Left kidney (tissue), 2 donors: ENCODE data around the gene STK11IP. TPM values are rescaled to one million over a fixed set of nuclear protein-coding genes. Genes with fewer than 3 reads are reported as not detected.

ENCODE experiments used
- DNase-seq: peaks from one replicate; pipeline ENCODE4 v3.0.0-alpha.2; 2013
- polyA plus RNA-seq: library from polyadenylated mRNA; unstranded; fragments of 120-200 nt; gene quantifications from one replicate; pipeline ENCODE4 v1.2.1, GENCODE V29; 2013; ENCODE audit not compliant: insufficient read length

STK11IP gene
- polyA plus RNA-seq, 1 donor: 31.2 TPM

DNA sequence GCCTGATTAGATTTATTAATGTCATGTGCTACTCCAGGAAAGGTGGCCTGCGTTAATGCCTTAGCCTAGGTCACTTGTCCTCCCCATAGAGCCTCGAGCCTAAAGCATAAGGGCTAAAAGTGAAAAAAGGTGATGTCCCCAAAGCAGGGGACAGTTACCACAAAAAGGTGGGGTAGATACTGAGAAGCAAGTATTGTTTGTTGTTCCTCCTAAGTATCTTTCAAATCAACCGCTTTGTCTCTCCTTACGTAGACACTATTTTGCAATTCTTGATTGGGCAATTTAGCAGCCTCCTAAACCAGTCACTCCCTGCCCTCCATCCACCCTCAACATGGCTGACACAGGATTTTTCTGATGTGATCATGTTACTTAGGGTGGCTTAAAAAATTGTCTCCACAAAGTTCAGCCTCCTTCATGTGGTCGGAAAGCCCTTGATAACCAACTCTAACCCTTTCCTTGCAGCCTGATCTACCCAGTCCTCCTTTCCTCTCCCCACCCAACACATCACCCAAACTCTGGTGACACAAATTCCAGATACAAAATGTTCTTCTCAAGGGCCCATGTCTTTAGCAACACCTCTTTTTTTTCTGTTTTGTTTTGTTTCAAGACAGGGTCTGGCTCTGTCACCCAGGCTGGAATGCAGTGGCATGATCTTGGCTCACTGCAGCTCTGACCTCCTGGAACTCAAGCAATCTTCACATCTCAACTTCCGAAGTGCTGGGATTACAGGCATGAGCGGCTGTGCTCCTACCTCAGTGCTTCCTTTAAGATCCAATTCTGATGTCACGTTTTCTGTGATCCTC, 18.6 kb upstream of the STK11IP start:
- DNase-seq: no peak

DNA sequence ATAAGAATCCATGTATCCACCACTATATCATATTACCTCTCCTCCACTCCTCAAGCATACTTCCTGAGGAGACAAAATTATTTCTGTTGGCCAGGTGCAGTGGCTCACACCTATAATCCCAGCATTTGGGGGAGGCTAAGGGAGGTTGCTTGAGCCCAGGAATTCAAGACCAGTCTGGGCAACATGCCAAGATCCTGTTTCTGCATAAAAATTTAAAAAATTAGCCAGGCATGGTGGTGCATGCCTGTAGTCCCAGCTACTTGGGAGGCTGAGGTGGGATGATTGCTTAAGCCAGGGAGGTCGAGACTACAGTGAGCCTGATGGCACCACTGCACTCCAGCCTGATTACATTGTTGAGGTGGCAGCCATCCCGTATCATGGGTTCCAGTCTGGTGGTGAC, 16.3 kb upstream of the STK11IP start:
- DNase-seq: no peak

DNA sequence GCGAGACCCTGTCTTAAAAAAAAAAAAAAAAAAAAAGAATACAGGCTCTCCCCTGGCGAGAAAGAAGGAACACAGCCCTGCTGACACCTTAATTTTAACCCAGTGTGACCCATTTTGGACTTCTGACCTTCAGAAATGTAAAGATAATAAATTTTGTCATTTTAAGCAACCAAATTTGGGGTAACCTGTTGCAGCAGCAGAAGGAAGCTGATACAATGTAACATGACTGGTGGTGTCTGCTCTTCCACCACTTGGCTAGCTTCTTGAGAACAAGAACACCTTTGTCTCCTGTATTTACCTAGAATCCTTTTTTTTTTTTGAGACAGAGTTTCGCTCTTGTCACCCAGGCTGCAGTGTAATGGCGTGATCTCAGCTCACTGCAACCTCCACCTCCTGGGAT, 6.6 kb upstream of the STK11IP start:
- no peak for DNase-seq

DNA sequence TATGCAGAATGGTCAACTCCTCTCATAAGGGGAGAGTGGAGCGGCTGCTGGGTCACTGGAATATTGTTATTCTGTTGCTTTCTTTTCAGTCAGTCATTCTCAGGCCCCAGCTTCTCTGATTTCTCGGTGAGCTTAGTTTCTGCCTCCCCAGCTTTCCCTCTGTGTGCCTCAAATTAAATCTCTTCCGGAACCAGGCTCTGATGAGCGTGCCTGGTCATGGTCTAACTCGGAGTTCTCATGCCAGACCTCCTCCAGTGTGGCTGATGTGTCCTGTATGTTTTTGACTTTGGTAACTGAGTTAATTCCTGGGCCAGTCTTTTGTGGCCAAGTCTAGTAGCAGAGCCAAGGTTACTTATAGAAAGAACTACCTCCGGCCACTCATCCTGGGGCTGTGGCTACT, 4.9 kb upstream of the STK11IP start:
- DNase-seq: no peak

DNA sequence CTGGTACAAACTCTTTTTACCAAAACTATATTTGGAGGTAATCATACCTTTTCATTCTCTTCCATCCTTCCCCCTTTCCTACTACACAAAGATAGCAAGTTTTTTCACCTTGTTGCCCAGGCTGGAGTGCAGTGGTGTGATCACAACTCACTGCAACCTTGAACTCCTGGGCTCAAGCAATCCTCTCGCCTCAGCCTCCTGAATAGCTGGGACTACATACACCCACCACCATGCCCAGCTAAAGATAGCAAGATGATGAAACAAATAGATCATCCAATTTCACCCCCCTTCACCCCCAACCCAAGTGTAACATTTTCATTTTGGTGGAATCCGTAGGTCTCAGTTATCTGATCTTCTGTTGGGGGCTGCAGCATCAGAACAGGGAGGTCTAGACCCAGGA, 4.5 kb upstream of the STK11IP start:
- DNase-seq: no peak

DNA sequence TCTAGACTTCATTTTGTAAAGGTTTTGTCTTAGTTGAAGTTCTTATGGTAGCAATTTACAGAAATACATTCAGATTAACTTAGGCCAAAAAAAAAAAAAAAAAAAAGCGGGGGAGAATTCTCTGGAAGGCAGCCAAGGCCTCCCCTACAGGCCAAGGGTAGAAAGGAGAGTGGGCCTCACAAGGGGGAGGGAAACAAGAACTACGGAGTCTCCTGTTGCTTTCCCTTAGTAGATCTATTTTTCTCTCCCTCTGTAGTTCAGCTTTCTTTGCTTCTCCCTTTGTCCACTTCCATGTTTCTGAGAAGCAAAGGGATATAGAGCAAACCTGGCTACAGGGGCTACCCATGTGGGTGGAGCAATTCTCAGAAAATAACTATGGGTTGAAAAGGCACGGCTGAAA, 2.4 kb upstream of the STK11IP start:
- DNase-seq: peak; percentile 73

DNA sequence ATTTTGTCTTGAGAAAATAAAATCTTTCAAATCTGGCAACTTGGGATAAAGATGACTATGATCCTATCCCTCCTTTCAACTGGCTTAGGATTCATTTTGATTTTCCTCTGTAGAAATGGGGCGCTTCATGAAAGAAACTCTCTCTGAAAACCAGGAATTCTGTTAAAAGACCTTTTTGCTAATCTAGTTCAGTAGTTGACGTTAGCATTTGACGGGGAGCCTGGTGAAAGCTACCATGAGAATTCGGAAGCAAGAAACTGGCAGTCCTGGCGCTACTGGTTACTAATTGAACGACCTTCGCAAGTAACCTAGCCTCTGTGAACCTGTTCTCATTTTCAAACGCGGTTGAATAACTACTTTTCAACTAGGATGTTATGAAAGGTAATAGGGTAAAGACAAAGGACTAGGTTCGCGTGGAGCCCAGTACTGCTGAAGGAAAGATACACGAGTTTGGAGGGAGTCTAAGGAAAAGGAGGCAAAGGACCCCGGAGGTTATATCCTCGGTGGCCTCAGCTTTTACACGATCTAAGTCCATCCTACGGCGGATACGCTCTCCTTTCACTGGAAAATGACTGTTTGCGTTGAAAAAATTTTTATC, 604 bp upstream of the STK11IP start:
- no peak for DNase-seq

DNA sequence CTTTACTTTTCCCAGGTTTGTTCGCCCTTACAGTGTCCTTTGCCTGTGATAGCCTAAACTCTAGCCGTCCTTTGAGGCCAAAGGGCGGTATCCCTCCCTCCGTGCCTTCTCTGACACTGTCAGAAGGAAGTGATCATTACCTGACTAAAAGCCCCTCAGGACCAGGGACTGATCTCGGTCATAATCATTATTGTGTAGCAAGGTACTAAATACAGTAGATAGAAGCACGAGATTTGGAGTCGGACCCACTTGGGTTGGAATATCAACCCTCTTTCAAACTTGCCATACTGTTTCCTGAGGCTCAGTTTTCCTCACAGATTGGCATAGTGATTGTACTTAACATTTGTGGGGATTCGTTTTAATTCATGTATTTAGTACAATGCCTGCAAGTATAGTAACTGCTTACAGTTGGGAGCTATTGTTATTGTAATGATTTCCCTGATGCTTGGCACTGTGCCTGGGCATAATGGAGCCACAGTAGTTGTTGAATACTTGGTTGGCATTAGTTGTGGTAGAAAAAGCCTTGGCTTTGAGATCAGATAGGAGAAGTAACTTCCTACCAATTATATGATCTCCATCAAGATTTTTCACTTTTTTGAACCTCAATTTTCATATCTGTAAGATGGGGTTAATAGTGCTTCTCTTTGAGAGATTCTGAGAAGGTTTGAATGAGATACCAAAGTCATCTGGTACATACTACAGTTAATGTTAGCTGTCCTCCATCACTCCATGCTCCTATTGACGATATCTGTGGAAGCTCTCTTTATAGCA, 836 bp downstream of the STK11IP start:
- no peak for DNase-seq

DNA sequence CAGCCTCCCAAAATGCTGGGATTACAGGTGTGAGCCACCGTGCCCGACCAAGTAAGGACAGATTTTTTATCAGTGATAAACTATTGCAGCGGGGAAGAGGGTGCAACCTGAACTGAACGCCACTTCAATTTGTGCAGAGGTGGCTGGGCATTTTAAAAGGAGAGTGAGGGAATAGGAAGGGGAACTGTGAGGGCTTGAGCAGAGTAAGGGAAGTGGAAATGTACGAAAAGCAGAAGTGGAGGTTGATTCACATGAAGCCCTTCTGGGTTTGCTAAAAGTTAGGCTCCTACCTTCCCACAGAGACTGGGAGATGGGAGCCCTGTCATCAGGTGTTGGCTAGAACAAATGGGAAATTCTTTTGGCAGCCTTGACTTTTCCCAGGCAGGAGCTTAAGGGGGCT, 6.1 kb downstream of the STK11IP start:
- DNase-seq: no peak

DNA sequence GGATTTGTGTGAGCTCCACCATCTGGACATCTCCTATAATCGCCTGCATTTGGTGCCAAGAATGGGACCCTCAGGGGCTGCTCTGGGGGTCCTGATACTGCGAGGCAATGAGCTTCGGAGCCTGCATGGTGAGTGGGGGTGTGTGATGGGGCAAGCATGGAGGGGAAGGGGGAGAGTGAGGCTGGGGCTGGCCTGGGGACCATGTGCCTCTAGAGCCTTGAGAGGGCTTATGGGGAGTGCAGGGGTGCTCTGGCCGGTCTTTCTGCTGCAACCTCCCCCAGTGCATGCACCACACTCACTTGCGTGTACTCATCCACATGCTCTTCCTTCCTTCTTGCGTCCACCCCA, 7.9 kb downstream of the STK11IP start:
- no peak for DNase-seq

DNA sequence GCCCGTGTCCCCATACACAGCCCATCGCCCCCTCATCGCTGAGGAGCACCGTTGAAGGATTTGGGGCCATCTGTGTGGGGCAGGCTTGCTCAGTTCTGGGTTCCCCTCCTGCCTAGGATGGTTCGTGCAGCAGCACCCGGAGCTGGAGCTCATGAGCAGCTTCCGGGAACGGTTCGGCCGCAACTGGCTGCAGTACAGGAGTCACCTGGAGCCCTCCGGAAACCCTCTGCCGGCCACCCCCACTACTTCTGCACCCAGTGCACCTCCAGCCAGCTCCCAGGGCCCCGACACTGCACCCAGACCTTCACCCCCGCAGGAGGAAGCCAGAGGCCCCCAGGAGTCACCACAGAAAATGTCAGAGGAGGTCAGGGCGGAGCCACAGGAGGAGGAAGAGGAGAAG, 10.3 kb downstream of the STK11IP start:
- DNase-seq: no peak

DNA sequence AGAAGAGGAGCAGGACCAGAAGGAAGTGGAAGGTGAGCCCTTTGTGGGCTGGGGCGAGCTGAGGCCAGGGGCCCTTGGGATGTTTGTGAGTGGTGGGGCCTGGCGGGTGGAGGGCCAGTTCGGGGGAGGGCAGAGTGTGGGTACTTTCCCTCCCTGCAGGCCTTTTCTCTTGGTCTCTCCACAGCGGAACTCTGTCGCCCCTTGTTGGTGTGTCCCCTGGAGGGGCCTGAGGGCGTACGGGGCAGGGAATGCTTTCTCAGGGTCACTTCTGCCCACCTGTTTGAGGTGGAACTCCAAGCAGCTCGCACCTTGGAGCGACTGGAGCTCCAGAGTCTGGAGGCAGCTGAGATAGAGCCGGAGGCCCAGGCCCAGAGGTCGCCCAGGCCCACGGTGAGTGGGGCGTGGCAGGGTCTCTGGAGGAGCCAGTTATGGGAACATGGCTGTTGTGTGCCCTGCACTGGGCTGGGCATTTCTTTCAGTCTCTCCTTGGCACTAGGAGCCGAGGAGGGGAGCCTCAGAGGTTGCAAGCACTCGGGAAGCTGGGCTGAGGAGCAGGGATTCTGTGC, 10.8 kb downstream of the STK11IP start:
- DNase-seq: no peak

DNA sequence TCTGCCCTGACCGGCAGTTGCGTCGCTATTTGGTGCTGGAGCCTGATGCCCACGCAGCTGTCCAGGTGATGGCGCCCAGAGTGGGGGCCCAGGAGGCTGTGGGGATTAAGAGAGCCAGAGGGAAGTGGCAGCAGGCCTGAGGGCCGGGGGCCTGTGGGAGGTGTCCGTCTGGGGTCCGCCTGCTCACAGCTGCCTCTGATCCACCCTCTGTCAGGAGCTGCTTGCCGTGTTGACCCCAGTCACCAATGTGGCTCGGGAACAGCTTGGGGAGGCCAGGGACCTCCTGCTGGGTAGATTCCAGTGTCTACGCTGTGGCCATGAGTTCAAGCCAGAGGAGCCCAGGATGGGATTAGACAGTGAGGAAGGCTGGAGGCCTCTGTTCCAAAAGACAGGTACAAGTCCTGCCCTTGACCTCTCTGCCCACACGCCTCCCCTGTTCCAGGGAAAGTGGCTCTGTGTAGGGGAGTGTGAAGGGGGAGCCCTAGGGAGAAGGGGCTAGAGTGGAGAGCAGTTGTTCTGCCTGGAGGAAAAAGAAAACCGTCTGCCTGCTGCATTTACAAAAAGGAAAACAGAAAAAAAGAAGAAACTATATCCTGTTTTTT, 11.6 kb downstream of the STK11IP start:
- no peak for DNase-seq

DNA sequence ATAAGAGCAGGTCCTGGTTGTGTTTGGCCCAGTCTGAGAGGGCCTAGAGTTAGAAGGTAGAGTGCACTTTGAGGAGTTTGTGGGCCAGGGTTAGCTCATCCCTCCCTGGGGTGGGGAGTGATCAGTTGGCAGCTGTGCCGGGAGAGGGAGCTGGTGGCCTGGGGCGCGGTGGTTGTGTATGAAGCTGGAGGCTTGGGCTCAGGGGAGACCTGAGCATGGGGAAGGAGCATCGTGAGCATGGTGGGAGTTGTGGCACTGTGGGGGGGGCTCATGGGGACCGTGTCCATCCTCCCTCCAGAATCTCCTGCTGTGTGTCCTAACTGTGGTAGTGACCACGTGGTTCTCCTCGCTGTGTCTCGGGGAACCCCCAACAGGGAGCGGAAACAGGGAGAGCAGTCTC, 13.6 kb downstream of the STK11IP start:
- no peak for DNase-seq

DNA sequence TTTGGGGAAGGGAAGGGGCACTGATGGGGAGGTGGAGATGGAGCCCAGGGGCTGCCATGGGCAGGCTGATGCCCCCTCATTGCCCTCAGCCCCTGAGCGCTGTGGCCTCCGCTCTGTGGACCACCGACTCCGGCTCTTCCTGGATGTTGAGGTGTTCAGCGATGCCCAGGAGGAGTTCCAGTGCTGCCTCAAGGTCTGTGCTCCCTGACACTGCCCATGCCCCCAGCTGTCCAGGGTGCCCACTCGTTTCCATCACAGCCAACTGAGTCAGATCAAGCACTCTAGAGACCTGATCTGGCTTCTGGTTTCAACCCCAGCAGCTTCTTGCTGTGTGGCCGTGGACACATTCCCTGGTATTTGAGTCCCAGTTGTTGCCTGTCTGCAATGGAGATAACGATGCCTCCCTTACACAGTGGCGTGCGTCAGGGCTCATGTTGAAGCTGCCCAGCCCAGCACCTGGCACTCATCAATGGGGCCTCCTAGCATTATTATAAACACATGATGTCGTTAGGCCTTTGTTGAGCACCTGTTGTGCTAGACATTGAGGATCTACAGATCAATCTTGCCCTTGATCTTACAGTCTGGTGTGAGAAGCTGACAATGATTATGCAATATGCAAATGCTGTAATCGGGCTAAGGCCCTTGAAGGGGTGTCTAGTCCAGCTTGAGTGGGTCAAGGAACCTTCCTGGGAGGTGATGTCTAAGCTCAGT, 14.4 kb downstream of the STK11IP start:
- DNase-seq: no peak

DNA sequence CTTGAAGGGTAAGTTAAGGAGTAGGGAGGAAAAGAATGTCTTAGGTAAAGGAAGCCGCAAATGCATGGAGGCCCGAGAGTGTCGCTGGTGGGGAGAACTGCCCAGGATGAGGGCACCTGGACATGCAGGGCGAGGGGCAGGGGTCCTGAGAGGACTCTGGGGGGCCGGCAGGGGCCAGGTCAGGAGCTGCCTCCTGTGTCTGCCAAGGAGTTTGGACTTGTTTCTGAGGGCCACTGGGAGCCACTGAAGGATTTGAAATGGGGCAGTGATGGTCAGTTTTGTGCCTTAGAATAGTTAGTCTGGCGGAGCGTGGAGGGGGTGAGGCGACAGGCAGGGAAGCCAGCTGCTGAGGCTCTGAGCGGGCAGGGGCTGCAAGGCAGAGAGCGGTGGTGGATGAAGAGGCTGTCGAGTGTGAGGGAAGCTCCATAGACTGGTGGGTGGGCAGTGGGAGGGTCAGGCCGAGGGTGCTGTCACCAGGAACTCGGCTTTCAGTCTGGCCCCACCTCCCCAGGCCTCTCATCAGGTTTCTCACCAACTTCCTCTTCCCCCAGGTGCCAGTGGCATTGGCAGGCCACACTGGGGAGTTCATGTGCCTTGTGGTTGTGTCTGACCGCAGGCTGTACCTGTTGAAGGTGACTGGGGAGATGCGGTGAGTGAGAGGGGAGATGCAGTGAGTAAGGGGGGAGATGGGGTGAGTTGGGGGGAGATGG, 15.1 kb downstream of the STK11IP start:
- DNase-seq: no peak

DNA sequence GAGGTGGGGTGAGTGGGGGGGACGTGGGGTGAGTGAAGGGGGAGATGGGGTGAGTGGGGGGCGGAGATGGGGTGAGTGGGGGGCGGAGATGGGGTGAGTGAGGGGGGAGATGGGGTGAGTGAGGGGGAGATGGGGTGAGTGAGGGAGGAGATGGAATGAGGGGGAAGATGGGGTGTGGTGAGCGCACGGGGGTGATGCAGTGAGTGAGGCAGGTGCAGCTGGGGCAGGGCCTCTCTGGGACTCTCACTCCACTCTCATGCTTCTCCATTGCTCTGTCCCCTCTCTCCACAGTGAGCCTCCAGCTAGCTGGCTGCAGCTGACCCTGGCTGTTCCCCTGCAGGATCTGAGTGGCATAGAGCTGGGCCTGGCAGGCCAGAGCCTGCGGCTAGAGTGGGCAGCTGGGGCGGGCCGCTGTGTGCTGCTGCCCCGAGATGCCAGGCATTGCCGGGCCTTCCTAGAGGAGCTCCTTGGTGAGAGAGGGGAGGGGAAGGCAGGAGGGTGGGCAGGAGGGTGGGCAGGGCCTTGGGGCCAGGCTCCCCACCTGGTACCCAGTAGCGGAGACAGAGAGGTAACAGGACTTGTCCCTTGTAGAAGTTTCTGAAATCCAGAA, 15.9 kb downstream of the STK11IP start:
- no peak for DNase-seq

DNA sequence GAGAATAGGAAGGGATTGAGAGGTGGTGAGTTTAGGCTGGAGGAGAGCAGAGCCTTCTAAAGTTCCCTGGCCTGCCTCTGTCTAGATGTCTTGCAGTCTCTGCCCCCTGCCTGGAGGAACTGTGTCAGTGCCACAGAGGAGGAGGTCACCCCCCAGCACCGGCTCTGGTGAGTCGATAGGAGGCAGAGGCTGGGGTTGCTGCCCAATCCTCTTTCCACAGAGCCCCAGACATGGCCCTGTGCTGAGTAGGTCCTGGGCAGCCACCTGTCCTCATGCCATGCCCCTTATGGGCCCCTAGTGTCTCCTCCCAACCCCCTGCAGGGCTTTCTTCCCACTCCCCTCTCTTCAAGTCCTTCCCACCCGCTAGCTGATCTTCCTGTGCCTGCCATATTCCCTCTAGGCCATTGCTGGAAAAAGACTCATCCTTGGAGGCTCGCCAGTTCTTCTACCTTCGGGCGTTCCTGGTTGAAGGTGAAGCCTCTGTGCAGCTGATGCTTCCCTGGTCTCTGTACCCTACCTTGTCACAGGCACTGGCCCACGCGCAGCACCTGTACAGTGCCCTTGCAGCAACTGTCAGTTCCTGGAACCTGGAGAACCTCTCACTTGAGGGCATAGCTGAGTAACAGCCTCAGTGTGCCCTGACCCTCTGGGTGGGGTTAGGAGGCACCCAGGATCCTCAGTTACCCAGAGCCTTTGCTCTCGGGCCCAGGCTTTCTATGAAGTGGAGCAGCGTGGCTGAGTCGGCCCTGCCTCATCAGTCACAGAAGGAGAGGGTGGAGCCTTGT, 16.6 kb downstream of the STK11IP start:
- no peak for DNase-seq

DNA sequence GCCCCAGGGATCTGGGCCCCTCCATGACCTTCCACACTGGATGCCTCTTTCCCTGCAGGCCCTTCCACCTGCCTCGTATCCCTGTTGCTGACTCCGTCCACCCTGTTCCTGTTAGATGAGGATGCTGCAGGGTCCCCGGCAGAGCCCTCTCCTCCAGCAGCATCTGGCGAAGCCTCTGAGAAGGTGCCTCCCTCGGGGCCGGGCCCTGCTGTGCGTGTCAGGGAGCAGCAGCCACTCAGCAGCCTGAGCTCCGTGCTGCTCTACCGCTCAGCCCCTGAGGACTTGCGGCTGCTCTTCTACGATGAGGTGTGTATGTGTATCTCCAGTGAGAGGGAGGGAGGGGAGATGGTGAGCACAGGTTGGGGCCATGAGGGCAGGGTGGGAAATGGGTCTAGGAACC, 17.4 kb downstream of the STK11IP start:
- no peak for DNase-seq

DNA sequence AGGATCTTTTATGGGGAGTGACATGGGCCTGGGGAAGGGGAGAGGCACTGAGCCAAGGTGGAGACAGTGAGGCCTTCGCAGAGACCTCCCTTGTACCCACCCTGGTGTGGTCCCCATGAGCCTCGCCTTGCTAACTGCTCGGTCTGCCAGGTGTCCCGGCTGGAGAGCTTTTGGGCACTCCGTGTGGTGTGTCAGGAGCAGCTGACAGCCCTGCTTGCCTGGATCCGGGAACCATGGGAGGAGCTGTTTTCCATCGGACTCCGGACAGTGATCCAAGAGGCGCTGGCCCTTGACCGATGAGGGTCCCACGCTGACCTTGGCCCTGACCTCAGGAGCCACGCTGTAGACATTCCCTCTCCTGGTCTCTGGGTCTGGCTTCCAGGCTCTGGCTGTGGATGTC, 18.2 kb downstream of the STK11IP start:
- DNase-seq: no peak
